Measurements from ENCODE around the gene ABTB1.
A peak's percentile ranks its signal among the peaks of the same experiment; 100 is the strongest.

The ABTB1 gene

GRCh38 chr3:127672429-127673190, at the start of gene ABTB1:
ABTB1 (plus strand) TSS chr3:127672952; CDS start chr3:127673026, 74 bp downstream.
- CTCF ChIA-PET: interaction anchor here (0.7 kb wide), 1 partner anchor 18 kb away, joined by 3 read pairs; no protein-coding TSS in a partner anchor
- Histone ChIP-seq H3K4me1 (ENCODE audit: control insufficient read depth, insufficient read depth, low read length) (no peaks in the 10 kb centered on the region), H3K27ac (ENCODE audit: extremely low read depth, low read depth, low read length) (peak within 1 kb of the TSS; percentile 58; the same call in 1 of the 2 replicates), H3K36me3 (ENCODE audit: control insufficient read depth in 2 of 2, insufficient read depth in 1 of 2, low read length in 2 of 2) (peaks cover 0 to 7% of the 10 kb centered on the region in 2 experiments; a peak in 1 of 3 replicates), H3K4me3 (ENCODE audit: low read depth, low read length) (peak within 1 kb of the TSS; percentile 85), H3K9me3 (ENCODE audit: control insufficient read depth, insufficient read depth, low read depth, low read length) (no peaks in the 10 kb centered on the region)
- POLR2A ChIA-PET: no interaction called here
- no peak for TF ChIP-seq WT1 (tag by site-specific recombination; IDR thresholded peaks at IDR 0.05)
- TF ChIP-seq ZNF138 (tag by site-specific recombination; IDR thresholded peaks at IDR 0.05; ENCODE audit: borderline replicate concordance): no peak
- no peak for TF ChIP-seq YY2 (tag by site-specific recombination; IDR thresholded peaks at IDR 0.05)
- TF ChIP-seq, protein P1, sequence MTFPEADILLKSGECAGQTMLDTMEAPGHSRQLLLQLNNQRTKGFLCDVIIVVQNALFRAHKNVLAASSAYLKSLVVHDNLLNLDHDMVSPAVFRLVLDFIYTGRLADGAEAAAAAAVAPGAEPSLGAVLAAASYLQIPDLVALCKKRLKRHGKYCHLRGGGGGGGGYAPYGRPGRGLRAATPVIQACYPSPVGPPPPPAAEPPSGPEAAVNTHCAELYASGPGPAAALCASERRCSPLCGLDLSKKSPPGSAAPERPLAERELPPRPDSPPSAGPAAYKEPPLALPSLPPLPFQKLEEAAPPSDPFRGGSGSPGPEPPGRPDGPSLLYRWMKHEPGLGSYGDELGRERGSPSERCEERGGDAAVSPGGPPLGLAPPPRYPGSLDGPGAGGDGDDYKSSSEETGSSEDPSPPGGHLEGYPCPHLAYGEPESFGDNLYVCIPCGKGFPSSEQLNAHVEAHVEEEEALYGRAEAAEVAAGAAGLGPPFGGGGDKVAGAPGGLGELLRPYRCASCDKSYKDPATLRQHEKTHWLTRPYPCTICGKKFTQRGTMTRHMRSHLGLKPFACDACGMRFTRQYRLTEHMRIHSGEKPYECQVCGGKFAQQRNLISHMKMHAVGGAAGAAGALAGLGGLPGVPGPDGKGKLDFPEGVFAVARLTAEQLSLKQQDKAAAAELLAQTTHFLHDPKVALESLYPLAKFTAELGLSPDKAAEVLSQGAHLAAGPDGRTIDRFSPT (tag by site-specific recombination; IDR thresholded peaks at IDR 0.05): no peak
- TF ChIP-seq, protein P2, sequence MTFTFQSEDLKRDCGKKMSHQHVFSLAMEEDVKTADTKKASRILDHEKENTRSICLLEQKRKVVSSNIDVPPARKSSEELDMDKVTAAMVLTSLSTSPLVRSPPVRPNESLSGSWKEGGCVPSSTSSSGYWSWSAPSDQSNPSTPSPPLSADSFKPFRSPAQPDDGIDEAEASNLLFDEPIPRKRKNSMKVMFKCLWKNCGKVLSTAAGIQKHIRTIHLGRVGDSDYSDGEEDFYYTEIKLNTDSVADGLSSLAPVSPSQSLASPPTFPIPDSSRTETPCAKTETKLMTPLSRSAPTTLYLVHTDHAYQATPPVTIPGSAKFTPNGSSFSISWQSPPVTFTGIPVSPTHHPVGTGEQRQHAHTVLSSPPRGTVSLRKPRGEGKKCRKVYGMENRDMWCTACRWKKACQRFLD (tag by site-specific recombination; IDR thresholded peaks at IDR 0.05): no peak
- no peak for TF ChIP-seq KLF16 (tag by site-specific recombination; IDR thresholded peaks at IDR 0.05)
- peak; percentile 16; the same call in 1 of the 2 replicates for TF ChIP-seq ZBTB20 (tag by site-specific recombination; IDR thresholded peaks at IDR 0.05)
- 0 out of 2 replicates have a peak, but pooled peaks have one; percentile 12 for TF ChIP-seq KLF9 (tag by site-specific recombination; IDR thresholded peaks at IDR 0.05; ENCODE audit: low read depth)
- no peak for TF ChIP-seq ZNF555 (tag by site-specific recombination; conservative IDR thresholded peaks at IDR 0.05)
- no peak for TF ChIP-seq ZNF621 (tag by site-specific recombination; IDR thresholded peaks at IDR 0.05)
- peak; percentile 34; the same call in 1 of the 2 replicates for TF ChIP-seq ZNF335 (tag by site-specific recombination; conservative IDR thresholded peaks at IDR 0.05)
- 0 out of 2 replicates have a peak, but pooled peaks have one; percentile 37 for TF ChIP-seq IKZF3 (tag by site-specific recombination; IDR thresholded peaks at IDR 0.05)
- TF ChIP-seq OVOL3 (tag by site-specific recombination; IDR thresholded peaks at IDR 0.05): no peak
- TF ChIP-seq, protein P3, sequence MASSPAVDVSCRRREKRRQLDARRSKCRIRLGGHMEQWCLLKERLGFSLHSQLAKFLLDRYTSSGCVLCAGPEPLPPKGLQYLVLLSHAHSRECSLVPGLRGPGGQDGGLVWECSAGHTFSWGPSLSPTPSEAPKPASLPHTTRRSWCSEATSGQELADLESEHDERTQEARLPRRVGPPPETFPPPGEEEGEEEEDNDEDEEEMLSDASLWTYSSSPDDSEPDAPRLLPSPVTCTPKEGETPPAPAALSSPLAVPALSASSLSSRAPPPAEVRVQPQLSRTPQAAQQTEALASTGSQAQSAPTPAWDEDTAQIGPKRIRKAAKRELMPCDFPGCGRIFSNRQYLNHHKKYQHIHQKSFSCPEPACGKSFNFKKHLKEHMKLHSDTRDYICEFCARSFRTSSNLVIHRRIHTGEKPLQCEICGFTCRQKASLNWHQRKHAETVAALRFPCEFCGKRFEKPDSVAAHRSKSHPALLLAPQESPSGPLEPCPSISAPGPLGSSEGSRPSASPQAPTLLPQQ (tag by site-specific recombination; IDR thresholded peaks at IDR 0.05): no peak
- no peak for TF ChIP-seq ZNF23 (tag by site-specific recombination; IDR thresholded peaks at IDR 0.05; ENCODE audit: borderline replicate concordance)
- peak; percentile 60 for TF ChIP-seq ZBTB8A (tag by site-specific recombination; IDR thresholded peaks at IDR 0.05)
- TF ChIP-seq ZNF571 (tag by site-specific recombination; IDR thresholded peaks at IDR 0.05): no peak
- no peak for TF ChIP-seq ZIC2 (tag by site-specific recombination; IDR thresholded peaks at IDR 0.05)
- TF ChIP-seq AEBP2 (tag by site-specific recombination; IDR thresholded peaks at IDR 0.05; ENCODE audit: borderline replicate concordance): no peak
- no peak for TF ChIP-seq ZNF146 (tag by site-specific recombination; IDR thresholded peaks at IDR 0.05)
- TF ChIP-seq, protein P4, sequence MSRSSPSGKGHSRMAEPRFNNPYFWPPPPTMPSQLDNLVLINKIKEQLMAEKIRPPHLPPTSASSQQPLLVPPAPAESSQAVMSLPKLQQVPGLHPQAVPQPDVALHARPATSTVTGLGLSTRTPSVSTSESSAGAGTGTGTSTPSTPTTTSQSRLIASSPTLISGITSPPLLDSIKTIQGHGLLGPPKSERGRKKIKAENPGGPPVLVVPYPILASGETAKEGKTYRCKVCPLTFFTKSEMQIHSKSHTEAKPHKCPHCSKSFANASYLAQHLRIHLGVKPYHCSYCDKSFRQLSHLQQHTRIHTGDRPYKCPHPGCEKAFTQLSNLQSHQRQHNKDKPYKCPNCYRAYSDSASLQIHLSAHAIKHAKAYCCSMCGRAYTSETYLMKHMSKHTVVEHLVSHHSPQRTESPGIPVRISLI (tag by site-specific recombination; IDR thresholded peaks at IDR 0.05): no peak
- no peak for TF ChIP-seq ZNF670 (tag by site-specific recombination; IDR thresholded peaks at IDR 0.05; ENCODE audit: low read depth)
- no peak for TF ChIP-seq ZNF202 (tag by site-specific recombination; IDR thresholded peaks at IDR 0.05; ENCODE audit: borderline replicate concordance)
- no peak for TF ChIP-seq TSHZ1 (tag by site-specific recombination; IDR thresholded peaks at IDR 0.05; ENCODE audit: borderline replicate concordance)
- TF ChIP-seq ZNF132 (tag by site-specific recombination; IDR thresholded peaks at IDR 0.05; ENCODE audit: borderline replicate concordance): no peak
- 0 out of 2 replicates have a peak, but pooled peaks have one; percentile 42 for TF ChIP-seq ZNF660 (tag by site-specific recombination; IDR thresholded peaks at IDR 0.05)

Data from HEK293 (cell line).